GM21390 (cell line): ENCODE measurements around the gene ZBTB7B.

Experiments used
- ATAC-seq: cut with Tn5 transposase; IDR thresholded peaks from one replicate; pipeline ENCODE4 v1.9.1; 2021; ENCODE audit not compliant: unreplicated experiment

ZBTB7B gene

GRCh38 chr1:155002464-155003226 is at the start of gene ZBTB7B:
TSS of gene ZBTB7B (plus strand) at chr1:155002802. CDS start at chr1:155014661, 11,859 bp downstream.
- ATAC-seq: no peak

GRCh38 chr1:154953611-154954038 is 49.0 kb upstream of the ZBTB7B start:
- no peak for ATAC-seq

DNA sequence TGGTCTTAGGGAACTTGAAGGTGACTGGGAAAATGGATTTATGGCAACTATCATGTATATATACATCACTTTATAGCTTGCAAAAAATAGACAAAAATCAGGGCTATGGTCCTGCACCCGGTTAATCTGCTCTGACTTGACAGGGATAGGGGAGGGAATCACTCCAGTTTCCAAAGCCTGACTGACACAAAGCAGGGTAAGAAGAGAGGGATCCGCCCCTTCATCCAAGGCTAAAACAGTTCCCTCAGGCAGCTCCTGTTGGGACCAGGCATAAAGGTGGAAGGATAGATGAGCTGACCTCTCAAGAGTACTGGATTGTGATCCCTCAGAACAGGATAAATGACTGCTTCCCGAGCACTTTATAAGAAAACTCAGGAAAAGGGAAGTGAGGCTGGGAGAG is 48.1 kb upstream of the ZBTB7B start:
- ATAC-seq: no peak

DNA sequence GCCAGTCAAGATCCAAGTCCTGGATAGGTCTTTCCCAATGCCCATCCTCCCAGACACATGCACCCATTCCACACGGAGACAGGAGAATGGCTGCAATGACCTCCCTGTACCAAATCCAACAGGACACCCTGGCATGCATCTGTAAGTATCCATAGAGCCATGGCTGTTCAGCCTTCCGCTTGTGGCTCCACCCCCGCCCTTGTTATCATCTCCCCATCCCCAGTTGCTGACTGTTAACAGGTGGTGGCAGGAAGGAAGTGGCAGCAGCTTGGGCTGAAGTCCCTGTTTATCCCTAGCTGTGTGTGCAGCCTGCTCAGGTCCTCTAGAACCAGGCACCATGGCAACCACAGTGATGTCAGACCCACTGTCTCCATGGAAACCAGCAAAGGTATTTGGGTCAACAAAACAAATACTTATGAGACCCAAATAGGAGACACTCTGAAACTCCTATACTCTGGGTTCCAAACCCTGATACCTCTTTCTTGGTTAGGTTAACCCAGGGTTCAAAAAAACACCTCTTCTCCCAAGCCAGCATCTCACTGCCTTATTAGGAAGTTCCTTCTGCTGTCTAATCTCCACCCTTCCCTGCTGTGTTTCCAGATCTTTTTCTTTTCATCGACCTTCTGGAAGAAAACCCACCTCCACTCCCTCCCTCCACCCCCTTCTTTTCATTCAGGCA is 47.4 kb upstream of the ZBTB7B start:
- ATAC-seq: peak; percentile 53

DNA sequence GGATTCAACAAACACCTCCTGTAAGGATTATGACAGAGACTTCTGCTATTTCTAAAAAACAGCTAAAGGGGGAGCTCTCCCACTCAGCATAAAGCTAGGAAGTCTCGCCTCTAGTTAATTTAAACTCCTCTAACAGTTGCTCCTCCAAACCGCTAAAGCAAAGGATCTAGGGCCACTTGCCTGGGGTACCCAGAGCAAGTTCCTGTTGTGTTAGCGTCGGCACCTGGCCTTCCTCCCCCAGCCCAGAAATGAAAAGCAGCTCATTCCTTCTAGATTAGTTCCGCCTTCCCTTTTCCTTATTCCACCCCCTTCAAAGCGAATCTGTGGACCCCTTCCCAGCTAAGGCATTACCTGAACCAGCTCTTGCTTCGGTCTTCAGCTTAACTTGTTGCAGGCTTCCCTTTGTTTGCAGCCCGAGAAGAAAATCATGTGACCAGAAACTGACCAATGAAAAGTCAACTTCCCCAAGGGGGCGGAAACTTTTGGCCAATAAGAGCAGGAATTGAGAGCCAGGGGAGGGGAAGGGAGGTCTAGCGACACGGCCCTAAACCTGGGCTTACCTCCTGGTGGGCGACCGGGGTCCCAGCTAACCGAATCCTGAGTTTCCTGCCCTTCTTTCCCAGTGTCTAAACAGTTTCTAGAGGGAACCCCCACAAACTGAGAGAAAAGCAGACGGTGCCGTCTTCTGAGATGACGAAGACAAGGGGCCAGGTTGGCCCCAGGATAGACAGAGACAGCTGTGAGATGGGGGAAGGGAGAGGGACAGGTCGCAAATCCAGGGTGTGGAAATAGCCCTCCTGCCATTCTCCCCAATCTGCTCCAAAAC is 46.7 kb upstream of the ZBTB7B start, which contains the start of gene PBXIP1:
TSS of gene PBXIP1 (minus strand) at position 382 of the 826 bp plus-strand sequence. CDS start 2,378 bp downstream, outside the sequence.
- ATAC-seq: peak; percentile 56

GRCh38 chr1:154956544-154956941 is 46.1 kb upstream of the ZBTB7B start:
- ATAC-seq: no peak

GRCh38 chr1:154957091-154957657 is 45.4 kb upstream of the ZBTB7B start:
- no peak for ATAC-seq

DNA sequence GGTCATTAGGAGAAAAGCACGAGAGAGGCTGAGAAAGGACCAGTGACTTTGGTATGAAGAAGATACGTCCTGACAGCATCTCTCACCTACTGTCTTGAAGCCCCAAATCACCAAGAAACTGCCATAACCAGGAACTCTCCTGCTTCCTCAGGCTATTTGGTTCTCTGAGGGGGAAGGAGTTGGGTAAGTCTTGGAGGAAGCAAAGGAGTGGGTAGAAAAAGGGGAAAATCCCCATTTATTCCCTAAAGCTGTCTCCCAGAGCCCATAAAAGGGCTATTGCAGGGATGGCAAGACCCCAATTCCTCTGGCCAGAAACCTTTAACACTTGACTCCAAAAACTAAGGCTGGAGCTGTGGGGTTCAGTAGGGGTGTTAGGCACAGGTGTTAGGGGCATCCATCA is 44.6 kb upstream of the ZBTB7B start:
- ATAC-seq: no peak

- no peak for ATAC-seq
These were observed 43.7 kb upstream of the ZBTB7B start for GRCh38 chr1:154958681-154959425.

- ATAC-seq: no peak
These were observed 43.2 kb upstream of the ZBTB7B start for GRCh38 chr1:154959426-154959780.

GRCh38 chr1:154960446-154961136 is 42.0 kb upstream of the ZBTB7B start:
- ATAC-seq: no peak

- ATAC-seq: peak; percentile 68
These were observed 41.1 kb upstream of the ZBTB7B start, which contains the start of gene PYGO2 for GRCh38 chr1:154961207-154962155. TSS of gene PYGO2 (minus strand) at chr1:154961782. CDS start at chr1:154961576, 206 bp downstream.

- no peak for ATAC-seq
These were observed 40.3 kb upstream of the ZBTB7B start for GRCh38 chr1:154962156-154962749.

- ATAC-seq: no peak
These were observed 39.7 kb upstream of the ZBTB7B start for GRCh38 chr1:154962795-154963330.

DNA sequence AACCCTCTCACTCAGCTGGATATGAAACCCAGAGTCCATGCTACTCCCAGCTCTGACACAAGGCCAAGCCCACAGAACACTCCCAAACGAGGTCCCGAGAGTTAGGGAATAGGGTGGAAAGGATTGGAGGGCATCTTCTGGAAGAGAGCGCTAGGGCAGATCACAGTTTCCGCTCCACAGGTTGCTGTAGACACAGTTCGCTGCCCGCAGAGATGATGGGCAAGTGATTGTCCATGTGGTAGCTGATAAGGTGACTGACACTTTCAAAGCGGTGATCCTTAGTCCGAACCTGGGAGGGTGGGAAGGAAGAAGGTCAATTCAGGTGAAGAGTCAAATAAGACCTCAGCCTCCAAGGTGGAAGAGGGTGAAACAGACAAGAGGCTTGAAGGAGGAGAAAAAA is 39.0 kb upstream of the ZBTB7B start:
- ATAC-seq: no peak

GRCh38 chr1:154964359-154964758 is 38.2 kb upstream of the ZBTB7B start:
- no peak for ATAC-seq

- ATAC-seq: no peak
These were observed 36.5 kb upstream of the ZBTB7B start for GRCh38 chr1:154966111-154966510.
